ENCODE results near the gene MRTFA.

DNA sequence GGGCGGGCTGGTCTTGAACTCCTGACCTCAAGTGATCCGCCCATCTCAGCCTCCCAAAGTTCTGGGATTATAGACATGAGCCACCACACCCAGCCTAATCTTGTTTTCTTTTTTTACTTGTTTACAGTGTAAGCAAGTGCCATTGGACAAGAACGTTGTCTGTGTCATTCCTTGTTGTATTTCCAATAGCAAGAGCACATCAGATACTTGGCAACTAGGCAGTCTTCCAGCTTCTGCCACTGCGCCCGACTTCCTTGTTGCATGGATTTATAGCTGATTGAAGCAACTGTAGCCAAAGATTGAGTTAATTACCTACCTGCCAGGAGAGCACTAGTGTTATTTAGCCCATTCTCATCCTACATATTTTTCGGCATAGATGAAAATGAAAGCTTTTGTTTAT is 269.2 kb downstream of the MRTFA start:
- TF ChIP-seq, protein P1, sequence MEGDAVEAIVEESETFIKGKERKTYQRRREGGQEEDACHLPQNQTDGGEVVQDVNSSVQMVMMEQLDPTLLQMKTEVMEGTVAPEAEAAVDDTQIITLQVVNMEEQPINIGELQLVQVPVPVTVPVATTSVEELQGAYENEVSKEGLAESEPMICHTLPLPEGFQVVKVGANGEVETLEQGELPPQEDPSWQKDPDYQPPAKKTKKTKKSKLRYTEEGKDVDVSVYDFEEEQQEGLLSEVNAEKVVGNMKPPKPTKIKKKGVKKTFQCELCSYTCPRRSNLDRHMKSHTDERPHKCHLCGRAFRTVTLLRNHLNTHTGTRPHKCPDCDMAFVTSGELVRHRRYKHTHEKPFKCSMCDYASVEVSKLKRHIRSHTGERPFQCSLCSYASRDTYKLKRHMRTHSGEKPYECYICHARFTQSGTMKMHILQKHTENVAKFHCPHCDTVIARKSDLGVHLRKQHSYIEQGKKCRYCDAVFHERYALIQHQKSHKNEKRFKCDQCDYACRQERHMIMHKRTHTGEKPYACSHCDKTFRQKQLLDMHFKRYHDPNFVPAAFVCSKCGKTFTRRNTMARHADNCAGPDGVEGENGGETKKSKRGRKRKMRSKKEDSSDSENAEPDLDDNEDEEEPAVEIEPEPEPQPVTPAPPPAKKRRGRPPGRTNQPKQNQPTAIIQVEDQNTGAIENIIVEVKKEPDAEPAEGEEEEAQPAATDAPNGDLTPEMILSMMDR (IDR thresholded peaks at IDR 0.05) = no peak
- TF ChIP-seq POLR2A (IDR thresholded peaks at IDR 0.05) (no peak), EP300 (IDR thresholded peaks at IDR 0.05) (no peak)
